Measurements from ENCODE around the gene TNFSF18. TPM values are rescaled to one million over a fixed set of nuclear protein-coding genes. Genes with fewer than 3 reads are reported as not detected.

Gene TNFSF18
- total and polyA plus RNA-seq, 2 of the 4 experiments (the other 2 are of a cell fraction), result 0.12 to 0.18 TPM

DNA sequence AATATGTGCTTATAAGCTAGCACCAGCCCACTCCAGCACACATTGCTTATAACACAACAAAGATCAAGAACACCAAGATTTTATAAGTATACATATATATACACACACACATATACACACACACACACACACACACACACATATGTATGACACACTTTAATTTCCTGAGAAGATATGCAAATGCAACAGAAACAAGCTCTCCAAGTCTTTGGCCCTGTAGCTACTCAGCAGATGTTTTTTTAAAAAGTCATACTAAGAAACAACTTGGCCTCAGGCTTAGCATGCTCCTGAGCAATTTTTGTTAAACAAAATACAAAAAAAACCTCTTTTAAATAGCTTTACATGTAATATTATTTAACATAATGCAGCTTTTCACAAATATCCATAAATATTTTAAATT is 11.1 kb downstream of the TNFSF18 start:
- no peak overlapping the region for H3K4ac ChIP-seq (ENCODE audit: low read depth, low read length)
- H2BK15ac ChIP-seq (ENCODE audit: low read depth, low read length), result no peak overlapping the region
- no peak overlapping the region for H2AK9ac ChIP-seq (replicated peaks; ENCODE audit: low read depth, low read length, poor library complexity)
- no peaks in the 10 kb centered on the region for H4K20me1 ChIP-seq (ENCODE audit: insufficient read depth, low read length)
- no peak overlapping the region for H3K14ac ChIP-seq (replicated peaks; ENCODE audit: low read depth, low read length)
- H3K9me1 ChIP-seq (ENCODE audit: insufficient read depth, low read length), result peaks cover 2% of the 10 kb centered on the region; the same call in 1 of the 2 replicates
- no peak overlapping the region for H3K56ac ChIP-seq (ENCODE audit: extremely low read depth, insufficient read depth, low read length)
- no peaks in the 10 kb centered on the region for H3K9me3 ChIP-seq (ENCODE audit: control insufficient read depth, insufficient read depth, low read length)
- H4K5ac ChIP-seq (ENCODE audit: low read depth, low read length), result no peak overlapping the region
- peak; percentile 49 for DNase-seq
- no peak overlapping the region for H2BK20ac ChIP-seq (ENCODE audit: low read depth, low read length)
- ChIA-PET POLR2A (ENCODE audit: unreplicated experiment) (interaction anchor here (0.6 kb wide), 2 partner anchors 14 to 217 kb away, joined by 3 read pairs; no protein-coding TSS in a partner anchor), CTCF (no interaction called here)
- in situ Hi-C loops (cut with MboI; ENCODE audit: low sequenced_read_pairs) (no loop called here), dilution Hi-C loops (cut with HindIII; ENCODE audit: low sequenced_read_pairs, unreplicated experiment) (no loop called here), intact Hi-C loops (cut with micrococcal nuclease) (no loop called here)
- no peak overlapping the region for H3K27ac ChIP-seq (ENCODE audit: insufficient read depth, low read length)
- no peaks in the 10 kb centered on the region for H3K79me1 ChIP-seq (ENCODE audit: low read depth in 1 of 2, low read length in 2 of 2)
- TF ChIP-seq MXI1 (IDR thresholded peaks at IDR 0.05; ENCODE audit: borderline replicate concordance, low read depth, low read length) (no peak), RFX5 (IDR thresholded peaks at IDR 0.05; ENCODE audit: low read depth, low read length) (no peak), RAD21 (IDR thresholded peaks at IDR 0.05; ENCODE audit: low read length) (no peak), CHD1 (IDR thresholded peaks at IDR 0.05; ENCODE audit: low read depth, low read length) (no peak), CEBPB (IDR thresholded peaks at IDR 0.05; ENCODE audit: low read depth, low read length) (no peak), NFE2L2 (IDR thresholded peaks at IDR 0.05; ENCODE audit: low read depth, low read length) (no peak), BHLHE40 (IDR thresholded peaks at IDR 0.05; ENCODE audit: low read depth, low read length) (no peak), MAZ (IDR thresholded peaks at IDR 0.05; ENCODE audit: borderline replicate concordance, low read depth, low read length) (no peak), POLR2A (IDR thresholded peaks at IDR 0.05; ENCODE audit: low read depth, low read length) (no peak), RCOR1 (IDR thresholded peaks at IDR 0.05; ENCODE audit: insufficient replicate concordance, low read length) (no peak), SMC3 (IDR thresholded peaks at IDR 0.05; ENCODE audit: low read depth, low read length) (no peak), FOS (IDR thresholded peaks at IDR 0.05; ENCODE audit: low read depth, low read length) (no peak)
- TF ChIP-seq, protein P1, sequence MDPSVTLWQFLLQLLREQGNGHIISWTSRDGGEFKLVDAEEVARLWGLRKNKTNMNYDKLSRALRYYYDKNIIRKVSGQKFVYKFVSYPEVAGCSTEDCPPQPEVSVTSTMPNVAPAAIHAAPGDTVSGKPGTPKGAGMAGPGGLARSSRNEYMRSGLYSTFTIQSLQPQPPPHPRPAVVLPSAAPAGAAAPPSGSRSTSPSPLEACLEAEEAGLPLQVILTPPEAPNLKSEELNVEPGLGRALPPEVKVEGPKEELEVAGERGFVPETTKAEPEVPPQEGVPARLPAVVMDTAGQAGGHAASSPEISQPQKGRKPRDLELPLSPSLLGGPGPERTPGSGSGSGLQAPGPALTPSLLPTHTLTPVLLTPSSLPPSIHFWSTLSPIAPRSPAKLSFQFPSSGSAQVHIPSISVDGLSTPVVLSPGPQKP (IDR thresholded peaks at IDR 0.05; ENCODE audit: borderline replicate concordance, low read depth, low read length), result no peak
- TF ChIP-seq, protein P2, sequence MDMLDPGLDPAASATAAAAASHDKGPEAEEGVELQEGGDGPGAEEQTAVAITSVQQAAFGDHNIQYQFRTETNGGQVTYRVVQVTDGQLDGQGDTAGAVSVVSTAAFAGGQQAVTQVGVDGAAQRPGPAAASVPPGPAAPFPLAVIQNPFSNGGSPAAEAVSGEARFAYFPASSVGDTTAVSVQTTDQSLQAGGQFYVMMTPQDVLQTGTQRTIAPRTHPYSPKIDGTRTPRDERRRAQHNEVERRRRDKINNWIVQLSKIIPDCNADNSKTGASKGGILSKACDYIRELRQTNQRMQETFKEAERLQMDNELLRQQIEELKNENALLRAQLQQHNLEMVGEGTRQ (IDR thresholded peaks at IDR 0.05; ENCODE audit: low read depth, low read length), result no peak
- TF ChIP-seq, protein P3, sequence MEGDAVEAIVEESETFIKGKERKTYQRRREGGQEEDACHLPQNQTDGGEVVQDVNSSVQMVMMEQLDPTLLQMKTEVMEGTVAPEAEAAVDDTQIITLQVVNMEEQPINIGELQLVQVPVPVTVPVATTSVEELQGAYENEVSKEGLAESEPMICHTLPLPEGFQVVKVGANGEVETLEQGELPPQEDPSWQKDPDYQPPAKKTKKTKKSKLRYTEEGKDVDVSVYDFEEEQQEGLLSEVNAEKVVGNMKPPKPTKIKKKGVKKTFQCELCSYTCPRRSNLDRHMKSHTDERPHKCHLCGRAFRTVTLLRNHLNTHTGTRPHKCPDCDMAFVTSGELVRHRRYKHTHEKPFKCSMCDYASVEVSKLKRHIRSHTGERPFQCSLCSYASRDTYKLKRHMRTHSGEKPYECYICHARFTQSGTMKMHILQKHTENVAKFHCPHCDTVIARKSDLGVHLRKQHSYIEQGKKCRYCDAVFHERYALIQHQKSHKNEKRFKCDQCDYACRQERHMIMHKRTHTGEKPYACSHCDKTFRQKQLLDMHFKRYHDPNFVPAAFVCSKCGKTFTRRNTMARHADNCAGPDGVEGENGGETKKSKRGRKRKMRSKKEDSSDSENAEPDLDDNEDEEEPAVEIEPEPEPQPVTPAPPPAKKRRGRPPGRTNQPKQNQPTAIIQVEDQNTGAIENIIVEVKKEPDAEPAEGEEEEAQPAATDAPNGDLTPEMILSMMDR (conservative IDR thresholded peaks at IDR 0.05; ENCODE audit: low read depth, low read length), result no peak
- H4K91ac ChIP-seq (ENCODE audit: insufficient read depth, low read depth, low read length), result no peak overlapping the region
- H2BK5ac ChIP-seq (ENCODE audit: low read depth, low read length, poor library complexity, severe bottlenecking), result no peak overlapping the region
- no peak overlapping the region for H3K4me2 ChIP-seq (ENCODE audit: low read depth, low read length)
- H3K27me3 ChIP-seq (ENCODE audit: control insufficient read depth, insufficient read depth, low read length), result no peaks in the 10 kb centered on the region
- no peaks in the 10 kb centered on the region for H3K36me3 ChIP-seq (ENCODE audit: control insufficient read depth, insufficient read depth, low read length)
- peaks cover 5% of the 10 kb centered on the region; the same call in 1 of the 2 replicates for H3K4me1 ChIP-seq (ENCODE audit: control insufficient read depth, insufficient read depth, low read length)
- H3K23ac ChIP-seq (ENCODE audit: low read depth, low read length), result no peak overlapping the region
- H2AK5ac ChIP-seq (ENCODE audit: low read depth, low read length), result no peak overlapping the region
- peak; percentile 27; the same call in 1 of the 2 replicates for ATAC-seq (ENCODE audit: low read depth)
- H3K9ac ChIP-seq (ENCODE audit: low read depth, low read length), result no peak overlapping the region
- no peak overlapping the region for H3K4me3 ChIP-seq (ENCODE audit: insufficient read depth, low read depth, low read length)
- no peak overlapping the region for H4K8ac ChIP-seq (ENCODE audit: low read depth in 2 of 2, low read length in 2 of 2)
- H2AFZ ChIP-seq (replicated peaks; ENCODE audit: low read length, poor library complexity), result no peak overlapping the region
- H3K18ac ChIP-seq (ENCODE audit: low read depth, low read length), result no peak overlapping the region
- no peak overlapping the region for H2BK120ac ChIP-seq (ENCODE audit: low read depth, low read length)
- no TSS peak for BruUV-seq (replicated peaks)
